HCT116 (cell line): ENCODE results near the gene HOXA11. TPM values are rescaled to one million over a fixed set of nuclear protein-coding genes. Genes with fewer than 3 reads are reported as not detected.

Experiments used
- ATAC-seq: fragments of 200-7000 bp; cut with Tn5 transposase; 2 replicates; pipeline ENCODE4 v1.9.1; 2020; ENCODE audit warnings: mild to moderate bottlenecking, moderate library complexity
- BruUV-seq: library from RNA; stranded (reverse); fragments of 400-500 nt; replicated peaks from 2 replicates; lab custom pipeline; 2021; lab: Mats Ljungman, UMichigan
- CTCF ChIA-PET: fragments of 300-600 bp; sonication (Branson Sonifier 250); formaldehyde crosslinking; loops from one replicate; lab custom pipeline; 2021; ENCODE audit warnings: antibody characterized with exemption; lab: Charles Lee
- POLR2A ChIA-PET: fragments of 300-600, 350-600 bp; sonication (Branson Sonifier 250); formaldehyde crosslinking; loops from one replicate; lab custom pipeline; 2021; ENCODE audit warnings: antibody characterized with exemption; lab: Charles Lee
- RAD21 ChIA-PET, 2 experiments: fragments of 300-600 bp; sonication (Branson Sonifier 250); formaldehyde crosslinking; loops; one replicate each; lab custom pipeline; 2023; ENCODE audit warnings: low total read pairs in 2 of 2; ENCODE audit not compliant: uncharacterized antibody in 2 of 2, unreplicated experiment in 2 of 2, low non-redundant PET in 1 of 2; lab: Charles Lee
- DNase-seq: peaks from one replicate; pipeline ENCODE4 v3.0.0-alpha.2; 2010; ENCODE audit warnings: low read depth, low spot score
- H2AFZ ChIP-seq: fragments of 200-600 bp; shearing (Covaris generic), sonication (generic); 2 replicates; pipeline ENCODE4 v1.6.1; 2017; ENCODE audit warnings: low read depth, mixed run types, mixed read lengths, antibody characterized with exemption, low read length; ENCODE audit not compliant: poor library complexity, severe bottlenecking
- H3K27ac ChIP-seq: 2 replicates; pipeline ENCODE4 v1.5.1; 2012; ENCODE audit warnings: low read depth, low read length
- H3K27me3 ChIP-seq: fragments of 200-600 bp; sonication (generic); 2 replicates; pipeline ENCODE4 v1.6.1; 2016; ENCODE audit warnings: mixed run types, low read length, mixed read lengths; ENCODE audit not compliant: insufficient read depth
- H3K36me3 ChIP-seq, 2 experiments: fragments of 200-500 bp in 1 of 2; fragments of 200-600 bp in 1 of 2; sonication (Bioruptor generic) in 1 of 2; sonication (generic) in 1 of 2; 2 replicates each; pipeline versions ENCODE4 v1.5.1 to v1.6.1; 2014 to 2016; ENCODE audit warnings: low read length in 2 of 2, inconsistent platforms in 1 of 2, mixed read lengths in 1 of 2, mixed run types in 1 of 2; ENCODE audit not compliant: insufficient read depth in 2 of 2, control insufficient read depth in 1 of 2
- H3K4me1 ChIP-seq, 2 experiments: fragments of 200-600 bp in 1 of 2; sonication (generic) in 1 of 2; 2 replicates each; pipeline versions ENCODE4 v1.5.1 to v1.6.1; 2012 to 2017; ENCODE audit warnings: low read length in 2 of 2, inconsistent platforms in 1 of 2, mild to moderate bottlenecking in 1 of 2, mixed read lengths in 1 of 2, mixed run types in 1 of 2, moderate library complexity in 1 of 2; ENCODE audit not compliant: insufficient read depth in 2 of 2, control insufficient read depth in 1 of 2
- H3K4me2 ChIP-seq: fragments of 200-600 bp; sonication (generic); 2 replicates; pipeline ENCODE4 v1.6.1; 2017; ENCODE audit warnings: mixed run types, low read length, mixed read lengths
- H3K4me3 ChIP-seq, 2 experiments: fragments of 200-600 bp in 1 of 2; sonication (generic) in 1 of 2; replicated peaks in 1 of 2; 2 replicates each; pipeline ENCODE4 v1.5.1; 2011 to 2016; ENCODE audit warnings: low read length in 2 of 2, control low read depth in 1 of 2, low read depth in 1 of 2, mild to moderate bottlenecking in 1 of 2, mixed read lengths in 1 of 2, mixed run types in 1 of 2
- H3K79me2 ChIP-seq: fragments of 200-600 bp; sonication (generic); 2 replicates; pipeline ENCODE4 v1.6.1; 2017; ENCODE audit warnings: mild to moderate bottlenecking, mixed run types, low read length, moderate library complexity, mixed read lengths; ENCODE audit not compliant: insufficient read depth
- H3K9ac ChIP-seq: fragments of 200-600 bp; sonication (generic); 2 replicates; pipeline ENCODE4 v1.6.1; 2016; ENCODE audit warnings: low read length, mixed read lengths
- H3K9me2 ChIP-seq: fragments of 200-600 bp; sonication (generic), shearing (Covaris generic); 2 replicates; pipeline ENCODE4 v1.6.1; 2017; ENCODE audit warnings: mixed run types, mild to moderate bottlenecking, moderate library complexity; ENCODE audit not compliant: insufficient read depth
- H3K9me3 ChIP-seq, 2 experiments: fragments of 200-500 bp in 1 of 2; fragments of 200-600 bp in 1 of 2; sonication (Bioruptor generic) in 1 of 2; sonication (generic) in 1 of 2; 2 replicates each; pipeline ENCODE4 v1.6.1; 2014 to 2017; ENCODE audit warnings: low read length in 2 of 2, mixed read lengths in 2 of 2, inconsistent platforms in 1 of 2, low read depth in 1 of 2, mild to moderate bottlenecking in 1 of 2, mixed run types in 1 of 2, moderate library complexity in 1 of 2; ENCODE audit not compliant: control insufficient read depth in 1 of 2, insufficient read depth in 1 of 2
- H4K20me1 ChIP-seq: fragments of 200-600 bp; sonication (generic), shearing (Covaris generic); 2 replicates; pipeline ENCODE4 v1.6.1; 2017; ENCODE audit warnings: mixed run types, mild to moderate bottlenecking, moderate library complexity; ENCODE audit not compliant: insufficient read depth
- EZH2 ChIP-seq: fragments of 200-600 bp; sonication (generic); IDR thresholded peaks from 2 replicates; pipeline ENCODE4 v1.6.1; 2017; ENCODE audit warnings: antibody characterized with exemption, mixed run types
- POLR2AphosphoS5 ChIP-seq: IDR thresholded peaks from 2 replicates; pipeline ENCODE4 v1.6.1; 2011; ENCODE audit warnings: mild to moderate bottlenecking, low read depth, low read length, moderate library complexity
- TCF7L2 ChIP-seq: IDR thresholded peaks from 2 replicates; pipeline ENCODE4 v1.7.0; 2011; ENCODE audit warnings: borderline replicate concordance, inconsistent platforms; ENCODE audit not compliant: insufficient read depth, insufficient read length; ENCODE audit errors: extremely low read depth
- ZFX ChIP-seq: fragments of 450-650 bp; IDR thresholded peaks from 2 replicates; pipeline ENCODE4 v1.6.1; 2017
- intact Hi-C: fragments of 100-400 bp; cut with micrococcal nuclease; formaldehyde crosslinking; loops from 2 replicates; pipeline ENCODE4 v1.10.0; 2022
- total RNA-seq: library from RNA; stranded (reverse); gene quantifications from one replicate; pipeline ENCODE4 v1.2.1, GENCODE V29; 2021; ENCODE audit not compliant: unreplicated experiment
- TF ChIP-seq, protein P1 (sequence below): IDR thresholded peaks from 2 replicates; pipeline ENCODE4 v1.6.1; 2012
- TF ChIP-seq, protein P2 (sequence below), 3 experiments: fragments of 200-600 bp in 1 of 3; sonication (generic) in 1 of 3; IDR thresholded peaks in 2 of 3; conservative IDR thresholded peaks in 1 of 3; 2 replicates each; pipeline ENCODE4 v1.5.1; 2012 to 2017; ENCODE audit warnings: low read depth in 2 of 3, low read length in 2 of 3, antibody characterized with exemption in 1 of 3, borderline replicate concordance in 1 of 3, control low read depth in 1 of 3, mild to moderate bottlenecking in 1 of 3, mixed read lengths in 1 of 3, mixed run types in 1 of 3, moderate library complexity in 1 of 3; ENCODE audit not compliant: insufficient read depth in 1 of 3
- TF ChIP-seq, protein P3 (sequence below): IDR thresholded peaks from 2 replicates; pipeline ENCODE4 v1.6.1; 2012

Gene HOXA11
- total RNA-seq, 1 experiment from 2014 or later, result 6.8 TPM

DNA sequence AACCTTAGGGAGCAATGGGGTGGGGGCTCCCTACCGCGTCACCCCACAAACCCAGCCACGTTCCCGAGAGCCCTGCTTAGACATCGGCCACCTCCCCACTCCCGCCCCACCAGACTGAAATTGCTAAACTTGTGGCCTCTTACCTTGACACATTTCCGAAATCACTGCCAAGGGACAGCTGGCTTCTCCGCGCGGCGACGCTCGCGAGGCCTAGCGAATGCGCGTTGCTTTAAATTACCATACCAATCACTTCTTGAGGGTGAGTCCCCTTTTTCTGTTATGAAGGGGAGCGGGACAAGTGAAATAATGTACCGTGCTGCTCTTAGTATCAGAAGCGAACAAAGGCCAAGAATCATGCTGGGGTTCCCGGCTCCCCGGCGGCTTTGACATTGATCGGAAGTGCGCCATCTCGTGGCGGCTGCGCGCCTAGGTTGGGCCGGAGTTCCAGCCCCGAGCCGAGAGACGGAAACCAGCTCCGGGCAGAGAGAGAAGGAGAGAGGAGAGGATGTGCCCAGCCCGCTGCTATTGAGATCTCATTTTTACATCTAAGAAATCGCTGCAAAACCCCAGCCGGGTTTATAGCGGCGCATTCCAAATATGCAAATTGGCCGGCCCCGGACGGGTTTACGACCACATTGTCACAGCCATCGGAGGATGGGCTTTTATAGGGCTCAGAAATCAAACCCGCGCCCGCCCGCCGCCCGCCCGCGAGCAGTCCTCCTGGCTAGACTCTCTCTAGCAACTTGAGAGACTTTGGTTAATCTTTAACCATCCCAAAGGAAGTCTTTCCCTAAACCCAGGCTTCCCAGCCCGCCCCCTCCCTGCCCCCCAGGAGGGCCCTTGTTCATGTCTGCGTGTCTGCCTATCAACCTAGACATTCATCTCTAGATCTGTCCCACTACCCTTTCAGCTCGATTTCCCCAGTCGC is 5.3 kb downstream of the HOXA11 start:
- peak overlapping the region; percentile 90 for H3K4me2 ChIP-seq
- no peaks in the 10 kb centered on the region for H4K20me1 ChIP-seq
- H3K4me3 ChIP-seq, result peak overlapping the region; percentile 43 to 56
- TF ChIP-seq, protein P1, sequence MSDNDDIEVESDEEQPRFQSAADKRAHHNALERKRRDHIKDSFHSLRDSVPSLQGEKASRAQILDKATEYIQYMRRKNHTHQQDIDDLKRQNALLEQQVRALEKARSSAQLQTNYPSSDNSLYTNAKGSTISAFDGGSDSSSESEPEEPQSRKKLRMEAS, result peak; percentile 65; the same call in 1 of the 2 replicates
- TF ChIP-seq TCF7L2 (peak; percentile 45), EZH2 (no peak), POLR2AphosphoS5 (peak; percentile 43; the same call in 1 of the 2 replicates), ZFX (peak; percentile 84)
- TF ChIP-seq, protein P2, sequence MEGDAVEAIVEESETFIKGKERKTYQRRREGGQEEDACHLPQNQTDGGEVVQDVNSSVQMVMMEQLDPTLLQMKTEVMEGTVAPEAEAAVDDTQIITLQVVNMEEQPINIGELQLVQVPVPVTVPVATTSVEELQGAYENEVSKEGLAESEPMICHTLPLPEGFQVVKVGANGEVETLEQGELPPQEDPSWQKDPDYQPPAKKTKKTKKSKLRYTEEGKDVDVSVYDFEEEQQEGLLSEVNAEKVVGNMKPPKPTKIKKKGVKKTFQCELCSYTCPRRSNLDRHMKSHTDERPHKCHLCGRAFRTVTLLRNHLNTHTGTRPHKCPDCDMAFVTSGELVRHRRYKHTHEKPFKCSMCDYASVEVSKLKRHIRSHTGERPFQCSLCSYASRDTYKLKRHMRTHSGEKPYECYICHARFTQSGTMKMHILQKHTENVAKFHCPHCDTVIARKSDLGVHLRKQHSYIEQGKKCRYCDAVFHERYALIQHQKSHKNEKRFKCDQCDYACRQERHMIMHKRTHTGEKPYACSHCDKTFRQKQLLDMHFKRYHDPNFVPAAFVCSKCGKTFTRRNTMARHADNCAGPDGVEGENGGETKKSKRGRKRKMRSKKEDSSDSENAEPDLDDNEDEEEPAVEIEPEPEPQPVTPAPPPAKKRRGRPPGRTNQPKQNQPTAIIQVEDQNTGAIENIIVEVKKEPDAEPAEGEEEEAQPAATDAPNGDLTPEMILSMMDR (IDR thresholded peaks at IDR 0.05 in 2 of 3, conservative IDR thresholded peaks at IDR 0.05 in 1 of 3; ENCODE audit: borderline replicate concordance in 1 of 3, insufficient read depth in 1 of 3, low read depth in 2 of 3, low read length in 2 of 3), result peak; percentile 80 to 97 (median 93)
- TF ChIP-seq, protein P3, sequence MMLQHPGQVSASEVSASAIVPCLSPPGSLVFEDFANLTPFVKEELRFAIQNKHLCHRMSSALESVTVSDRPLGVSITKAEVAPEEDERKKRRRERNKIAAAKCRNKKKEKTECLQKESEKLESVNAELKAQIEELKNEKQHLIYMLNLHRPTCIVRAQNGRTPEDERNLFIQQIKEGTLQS, result no peak
- H3K27ac ChIP-seq, result peak overlapping the region; percentile 38; the same call in 1 of the 2 replicates
- H3K4me1 ChIP-seq, result peaks cover 30 to 51% of the 10 kb centered on the region in 2 experiments
- DNase-seq, result no peak
- peak overlapping the region; percentile 83 for H2AFZ ChIP-seq
- CTCF ChIA-PET, result interaction anchor here (0.6 to 2.5 kb wide), 20 partner anchors 10 to 1287 kb away, joined by 3 to 32 read pairs (median 4); partner anchors contain the start of gene HOXA13
- intact Hi-C loops, result no loop called here
- H3K9ac ChIP-seq, result peak overlapping the region; percentile 65
- no peaks in the 10 kb centered on the region for H3K9me3 ChIP-seq
- H3K79me2 ChIP-seq, result peaks cover 17% of the 10 kb centered on the region
- RAD21 ChIA-PET, result no interaction called here
- POLR2A ChIA-PET, result interaction anchor here (1.1 kb wide), 1 partner anchor 9 kb away, joined by 7 read pairs; no protein-coding TSS in a partner anchor
- ATAC-seq, result peak; percentile 79
- no peaks in the 10 kb centered on the region for H3K27me3 ChIP-seq
- no peaks in the 10 kb centered on the region for H3K36me3 ChIP-seq
- no peaks in the 10 kb centered on the region for H3K9me2 ChIP-seq
- BruUV-seq, result no TSS peak
